Right lobe of liver (tissue), 4 donors: ENCODE data around the gene SPRED2.

Source experiments
- POLR2A ChIP-seq: fragments of 450-650 bp; IDR thresholded peaks from one replicate; pipeline ENCODE4 v1.6.1; 2017; ENCODE audit warnings: antibody characterized with exemption, mild to moderate bottlenecking
- TF ChIP-seq, protein P1 (sequence below), 4 donors: fragments of 200-600 bp in 3 of 4; fragments of 450-650 bp in 1 of 4; IDR thresholded peaks; one replicate each; pipeline versions ENCODE4 v1.5.1 to v1.8.0; 2016 to 2022; ENCODE audit warnings: antibody characterized with exemption in 4 of 4, mild to moderate bottlenecking in 2 of 4
- donor health status: DM: no; HTN: no; CAD: no.
- donor health status: DM: no; HTN: no; CAD: no.
- donor health status: DM: no; HTN: yes; CAD: no.

- no peak for TF ChIP-seq POLR2A
- TF ChIP-seq, protein P1, sequence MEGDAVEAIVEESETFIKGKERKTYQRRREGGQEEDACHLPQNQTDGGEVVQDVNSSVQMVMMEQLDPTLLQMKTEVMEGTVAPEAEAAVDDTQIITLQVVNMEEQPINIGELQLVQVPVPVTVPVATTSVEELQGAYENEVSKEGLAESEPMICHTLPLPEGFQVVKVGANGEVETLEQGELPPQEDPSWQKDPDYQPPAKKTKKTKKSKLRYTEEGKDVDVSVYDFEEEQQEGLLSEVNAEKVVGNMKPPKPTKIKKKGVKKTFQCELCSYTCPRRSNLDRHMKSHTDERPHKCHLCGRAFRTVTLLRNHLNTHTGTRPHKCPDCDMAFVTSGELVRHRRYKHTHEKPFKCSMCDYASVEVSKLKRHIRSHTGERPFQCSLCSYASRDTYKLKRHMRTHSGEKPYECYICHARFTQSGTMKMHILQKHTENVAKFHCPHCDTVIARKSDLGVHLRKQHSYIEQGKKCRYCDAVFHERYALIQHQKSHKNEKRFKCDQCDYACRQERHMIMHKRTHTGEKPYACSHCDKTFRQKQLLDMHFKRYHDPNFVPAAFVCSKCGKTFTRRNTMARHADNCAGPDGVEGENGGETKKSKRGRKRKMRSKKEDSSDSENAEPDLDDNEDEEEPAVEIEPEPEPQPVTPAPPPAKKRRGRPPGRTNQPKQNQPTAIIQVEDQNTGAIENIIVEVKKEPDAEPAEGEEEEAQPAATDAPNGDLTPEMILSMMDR (IDR thresholded peaks at IDR 0.05) = no peak
Measured at GRCh38 chr2:65305934-65306333, 126.5 kb downstream of the SPRED2 start.
